Muscle layer of colon (tissue), 2 donors: Measurements from ENCODE around the gene NXN.
A peak's percentile ranks its signal among the peaks of the same experiment; 100 is the strongest.
"Not testable (repeated sequence)": the region's sequence is repeated elsewhere in the genome, so short reads cannot be mapped to it uniquely, and the experiment has no call there.

Experiments used
- H3K27ac ChIP-seq: one replicate; pipeline ENCODE4 v1.7.0; 2013; ENCODE audit warnings: low read depth, mild to moderate bottlenecking, low read length, moderate library complexity
- H3K27me3 ChIP-seq, 2 donors: one replicate each; pipeline ENCODE4 v1.7.0; 2013; ENCODE audit warnings: low read length in 2 of 2, mild to moderate bottlenecking in 2 of 2; ENCODE audit not compliant: insufficient read depth in 2 of 2, control insufficient read depth in 1 of 2
- H3K36me3 ChIP-seq: one replicate; pipeline ENCODE4 v1.7.0; 2013; ENCODE audit warnings: mild to moderate bottlenecking, low read length; ENCODE audit not compliant: insufficient read depth
- H3K4me1 ChIP-seq: one replicate; pipeline ENCODE4 v1.7.0; 2013; ENCODE audit warnings: mild to moderate bottlenecking, low read length; ENCODE audit not compliant: insufficient read depth
- H3K4me3 ChIP-seq, 2 donors: one replicate each; pipeline ENCODE4 v1.7.0; 2013; ENCODE audit warnings: low read length in 2 of 2, low read depth in 1 of 2, mild to moderate bottlenecking in 1 of 2, moderate library complexity in 1 of 2
- H3K9ac ChIP-seq: one replicate; pipeline ENCODE4 v1.7.0; 2013; ENCODE audit warnings: low read length
- H3K9me3 ChIP-seq: one replicate; pipeline ENCODE4 v1.7.0; 2013; ENCODE audit warnings: mild to moderate bottlenecking, low read length
- donor health status: abdominal sarcoma.
- donor health status: Adenocarcinoma of cecum.

The NXN gene

GRCh38 chr17:784143-784542 lies 195.4 kb downstream of the NXN start:
- Histone ChIP-seq H3K9me3 (no peaks in the 10 kb centered on the region), H3K9ac (no peak overlapping the region), H3K4me3 (no peak overlapping the region), H3K36me3 (peaks cover 16% of the 10 kb centered on the region), H3K27me3 (no peaks in the 10 kb centered on the region), H3K27ac (no peak overlapping the region), H3K4me1 (peaks cover 23% of the 10 kb centered on the region)

GRCh38 chr17:781805-782731 lies 197.5 kb downstream of the NXN start, which contains the start of the genes GLOD4 and MRM3:
GLOD4 (minus strand) TSS chr17:782280; CDS start chr17:782255, 25 bp downstream.
MRM3 (plus strand) TSS chr17:782353; CDS start chr17:782379, 26 bp downstream.
- Histone ChIP-seq H3K4me3 (peak within 1 kb of the TSS; percentile 88 to 99), H3K36me3 (peaks cover 20% of the 10 kb centered on the region), H3K9me3 (no peaks in the 10 kb centered on the region), H3K27me3 (no peaks in the 10 kb centered on the region), H3K9ac (peak within 1 kb of the TSS; percentile 81), H3K4me1 (peaks cover 23% of the 10 kb centered on the region), H3K27ac (peak within 1 kb of the TSS; percentile 72)

- no peaks in the 10 kb centered on the region for H3K9me3 ChIP-seq
- H3K4me1 ChIP-seq: peaks cover 12% of the 10 kb centered on the region
- no peak overlapping the region for H3K4me3 ChIP-seq
- H3K36me3 ChIP-seq: peaks cover 46% of the 10 kb centered on the region
- H3K27me3 ChIP-seq: no peaks in the 10 kb centered on the region
- H3K9ac ChIP-seq: no peak overlapping the region
- H3K27ac ChIP-seq: no peak overlapping the region
Observed at GRCh38 chr17:778096-778495, 201.5 kb downstream of the NXN start.

- Histone ChIP-seq H3K27me3 (no peaks in the 10 kb centered on the region), H3K4me1 (no peaks in the 10 kb centered on the region), H3K27ac (no peak overlapping the region), H3K9ac (no peak overlapping the region), H3K36me3 (peaks cover 68% of the 10 kb centered on the region), H3K9me3 (no peaks in the 10 kb centered on the region), H3K4me3 (no peak overlapping the region)
Observed at GRCh38 chr17:774313-774584, 205.3 kb downstream of the NXN start.

- no peak overlapping the region for H3K4me3 ChIP-seq
- no peaks in the 10 kb centered on the region for H3K9me3 ChIP-seq
- H3K4me1 ChIP-seq: no peaks in the 10 kb centered on the region
- no peaks in the 10 kb centered on the region for H3K27me3 ChIP-seq
- H3K36me3 ChIP-seq: peaks cover 74% of the 10 kb centered on the region
- H3K9ac ChIP-seq: no peak overlapping the region
- H3K27ac ChIP-seq: no peak overlapping the region
Observed at GRCh38 chr17:773467-774312, 205.9 kb downstream of the NXN start.

GRCh38 chr17:773016-773415 lies 206.6 kb downstream of the NXN start:
- Histone ChIP-seq H3K9ac (no peak overlapping the region), H3K9me3 (no peaks in the 10 kb centered on the region), H3K4me1 (no peaks in the 10 kb centered on the region), H3K36me3 (peaks cover 71% of the 10 kb centered on the region), H3K27ac (no peak overlapping the region), H3K27me3 (no peaks in the 10 kb centered on the region), H3K4me3 (no peak overlapping the region)

GRCh38 chr17:767076-767475 lies 212.5 kb downstream of the NXN start:
- H3K27ac ChIP-seq: no peak overlapping the region
- no peak overlapping the region for H3K9ac ChIP-seq
- no peaks in the 10 kb centered on the region for H3K4me1 ChIP-seq
- no peaks in the 10 kb centered on the region for H3K9me3 ChIP-seq
- H3K36me3 ChIP-seq: peaks cover 45% of the 10 kb centered on the region
- no peaks in the 10 kb centered on the region for H3K27me3 ChIP-seq
- H3K4me3 ChIP-seq: no peak overlapping the region

GRCh38 chr17:760371-760770 lies 219.2 kb downstream of the NXN start:
- Histone ChIP-seq H3K27ac (no peak overlapping the region), H3K36me3 (peaks cover 25% of the 10 kb centered on the region)

GRCh38 chr17:759964-760363 lies 219.6 kb downstream of the NXN start:
- H3K4me3 ChIP-seq: no peak overlapping the region
- H3K27me3 ChIP-seq: no peaks in the 10 kb centered on the region
- no peak overlapping the region for H3K9ac ChIP-seq
- H3K4me1 ChIP-seq: no peaks in the 10 kb centered on the region
- no peaks in the 10 kb centered on the region for H3K9me3 ChIP-seq
- H3K36me3 ChIP-seq: peaks cover 21% of the 10 kb centered on the region
- no peak overlapping the region for H3K27ac ChIP-seq

More at GRCh38 chr17:760371-760770, 219.2 kb downstream of the NXN start:
- H3K9me3 ChIP-seq: no peaks in the 10 kb centered on the region
- H3K27me3 ChIP-seq: no peaks in the 10 kb centered on the region
- H3K4me1 ChIP-seq: no peaks in the 10 kb centered on the region
- H3K9ac ChIP-seq: no peak overlapping the region
- H3K4me3 ChIP-seq: no peak overlapping the region

GRCh38 chr17:756010-756567 lies 223.5 kb downstream of the NXN start:
- Histone ChIP-seq H3K27ac (peak overlapping the region; percentile 41), H3K36me3 (peaks cover 11% of the 10 kb centered on the region)
- not testable (repeated sequence) for H3K27me3 ChIP-seq, H3K9me3 ChIP-seq, H3K4me1 ChIP-seq, H3K9ac ChIP-seq, H3K4me3 ChIP-seq

GRCh38 chr17:755319-755961 lies 224.1 kb downstream of the NXN start:
- not testable (repeated sequence) for H3K27me3 ChIP-seq, H3K9me3 ChIP-seq, H3K27ac ChIP-seq, H3K4me3 ChIP-seq, H3K36me3 ChIP-seq, H3K9ac ChIP-seq
- H3K4me1 ChIP-seq: peaks cover 11% of the 10 kb centered on the region
